Measurements from ENCODE around the gene TMEM233. TPM values are rescaled to one million over a fixed set of nuclear protein-coding genes. Genes with fewer than 3 reads are reported as not detected.

The TMEM233 gene
- total and polyA plus RNA-seq, 9 of the 15 experiments (the other 6 are each of a cell fraction or from before 2014, with no cell fraction given): 0.04 to 0.17 (median 0.07) TPM; not detected in 2

GRCh38 chr12:119592232-119592631 is 1.3 kb upstream of the TMEM233 start (continued):
- TF ChIP-seq MBD1 (CRISPR knock-in tag; IDR thresholded peaks at IDR 0.05): no peak
- no peak for TF ChIP-seq KLF1 (tag; IDR thresholded peaks at IDR 0.05)
- TF ChIP-seq ZBTB11 (CRISPR knock-in tag; IDR thresholded peaks at IDR 0.05): no peak
- TF ChIP-seq ZNF398 (CRISPR knock-in tag; IDR thresholded peaks at IDR 0.05): no peak
- no peak; the same call in 1 of the 2 replicates for TF ChIP-seq MEF2D (tag; conservative IDR thresholded peaks at IDR 0.05; ENCODE audit: low read depth)
- TF ChIP-seq ZBTB43 (CRISPR knock-in tag; IDR thresholded peaks at IDR 0.05): no peak
- TF ChIP-seq KAT2B (IDR thresholded peaks at IDR 0.05; ENCODE audit: low read depth, low read length): no peak
- no peak for TF ChIP-seq ILK (tag; IDR thresholded peaks at IDR 0.05; ENCODE audit: borderline replicate concordance, low read depth)
- no peak for TF ChIP-seq RBM15 (IDR thresholded peaks at IDR 0.05; ENCODE audit: insufficient read depth, low read length)
- no peak for TF ChIP-seq ZZZ3 (IDR thresholded peaks at IDR 0.05)
- TF ChIP-seq ZMIZ1 (IDR thresholded peaks at IDR 0.05; ENCODE audit: low read depth in 2 of 2, low read length in 2 of 2): no peak
- TF ChIP-seq ATF7 (IDR thresholded peaks at IDR 0.05): peak; percentile 16; the same call in 1 of the 2 replicates
- TF ChIP-seq YY1 (IDR thresholded peaks at IDR 0.05; ENCODE audit: borderline replicate concordance in 1 of 3, control insufficient read depth in 1 of 3, extremely low read depth in 1 of 3, insufficient read depth in 3 of 3, insufficient read length in 1 of 3, insufficient replicate concordance in 2 of 3, low read depth in 1 of 3, low read length in 2 of 3): no peak

All from K562 (cell line).